Measurements from ENCODE around the gene JAK1.

GRCh38 chr1:64810001-64810400, 156.3 kb downstream of the JAK1 start:
- TF ChIP-seq POLR2A (IDR thresholded peaks at IDR 0.05; ENCODE audit: low read depth, low read length) (no peak), POLR2AphosphoS5 (IDR thresholded peaks at IDR 0.05; ENCODE audit: low read depth, low read length) (no peak), TAF1 (IDR thresholded peaks at IDR 0.05; ENCODE audit: low read depth, low read length) (no peak)

Measured in GM12891 (cell line).